ENCODE data around the gene KIR2DL3. TPM values are rescaled to one million over a fixed set of nuclear protein-coding genes. Genes with fewer than 3 reads are reported as not detected.
"Not testable (repeated sequence)": the region's sequence is repeated elsewhere in the genome, so short reads cannot be mapped to it uniquely, and the experiment has no call there.

Gene KIR2DL3
- total RNA-seq, 2 donors from 2014 or later, result not detected

DNA sequence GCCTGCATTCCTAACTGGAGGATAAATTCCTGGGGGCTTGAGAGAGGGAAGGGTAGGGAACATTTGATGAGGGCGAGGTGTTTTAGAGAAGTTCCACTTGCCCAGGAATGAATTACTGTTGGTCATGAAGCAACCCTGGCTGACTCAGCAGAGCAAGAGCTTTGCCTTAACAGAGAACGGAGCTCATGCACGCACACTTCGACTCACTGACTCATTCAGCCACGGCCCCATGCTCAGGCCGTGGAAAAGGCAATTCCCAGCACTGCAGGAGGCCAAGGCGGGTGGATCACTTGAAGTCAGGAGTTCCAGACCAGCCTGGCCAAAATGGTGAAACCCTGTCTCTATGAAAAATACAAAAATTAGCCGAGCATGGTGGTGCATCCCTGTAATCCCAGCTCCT is 25.9 kb downstream of the KIR2DL3 start:
- DNase-seq (ENCODE audit: low spot score), result not testable (repeated sequence)

DNA sequence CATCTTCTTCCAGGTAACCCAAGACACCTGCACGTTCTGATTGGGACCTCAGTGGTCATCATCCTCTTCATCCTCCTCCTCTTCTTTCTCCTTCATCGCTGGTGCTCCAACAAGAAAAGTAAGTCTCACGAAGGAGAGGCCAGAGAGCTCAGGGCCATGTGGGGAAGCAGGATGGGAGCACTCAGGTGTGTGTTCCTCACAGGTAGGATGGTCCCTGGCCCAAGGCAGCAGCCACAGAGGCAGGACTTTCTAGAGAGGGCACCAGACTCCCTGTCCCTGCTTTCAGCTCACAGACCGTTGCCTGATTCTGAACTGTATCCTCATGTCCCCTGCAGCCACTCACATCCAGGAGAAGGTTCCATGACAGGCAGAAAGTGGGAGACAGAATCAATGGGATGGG is 28.2 kb downstream of the KIR2DL3 start:
- H3K4me1 ChIP-seq (ENCODE audit: control insufficient read depth in 1 of 2, low read depth in 2 of 2); H3K27ac ChIP-seq; H3K36me3 ChIP-seq; DNase-seq (ENCODE audit: low spot score); H3K9me3 ChIP-seq; H3K4me3 ChIP-seq; H3K27me3 ChIP-seq (replicated peaks; ENCODE audit: insufficient read depth); ATAC-seq (ENCODE audit: insufficient number of reproducible peaks, low FRiP score, low read depth): not testable (repeated sequence)

More for the DNA sequence above, 25.9 kb downstream of the KIR2DL3 start:
- H3K36me3 ChIP-seq; H3K9me3 ChIP-seq; H3K4me3 ChIP-seq; ATAC-seq (ENCODE audit: insufficient number of reproducible peaks, low FRiP score, low read depth); H3K4me1 ChIP-seq (ENCODE audit: control insufficient read depth in 1 of 2, low read depth in 2 of 2); H3K27ac ChIP-seq; H3K27me3 ChIP-seq (replicated peaks; ENCODE audit: insufficient read depth): not testable (repeated sequence)

DNA sequence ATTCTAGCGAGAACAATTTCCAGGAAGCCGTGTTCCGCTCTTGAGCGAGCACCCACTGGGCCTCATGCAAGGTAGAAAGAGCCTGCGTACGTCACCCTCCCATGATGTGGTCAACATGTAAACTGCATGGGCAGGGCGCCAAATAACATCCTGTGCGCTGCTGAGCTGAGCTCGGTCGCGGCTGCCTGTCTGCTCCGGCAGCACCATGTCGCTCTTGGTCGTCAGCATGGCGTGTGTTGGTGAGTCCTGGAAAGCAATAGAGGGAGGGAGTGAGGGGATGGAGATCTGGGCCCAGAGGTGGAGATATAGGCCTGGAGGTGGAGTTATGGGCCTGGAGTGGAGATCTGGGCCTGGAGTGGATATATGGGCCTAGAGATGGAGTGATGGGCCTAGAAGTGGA is 31.3 kb downstream of the KIR2DL3 start, which contains the start of gene KIR2DL1:
KIR2DL1 (plus strand) TSS at position 148 of the 400 bp plus-strand sequence; CDS start at position 206, 58 bp downstream.
- not testable (repeated sequence) for H3K27me3 ChIP-seq (replicated peaks; ENCODE audit: insufficient read depth); H3K4me1 ChIP-seq (ENCODE audit: control insufficient read depth in 1 of 2, low read depth in 2 of 2); H3K36me3 ChIP-seq; H3K27ac ChIP-seq; ATAC-seq (ENCODE audit: insufficient number of reproducible peaks, low FRiP score, low read depth); DNase-seq (ENCODE audit: low spot score); H3K4me3 ChIP-seq; H3K9me3 ChIP-seq

DNA sequence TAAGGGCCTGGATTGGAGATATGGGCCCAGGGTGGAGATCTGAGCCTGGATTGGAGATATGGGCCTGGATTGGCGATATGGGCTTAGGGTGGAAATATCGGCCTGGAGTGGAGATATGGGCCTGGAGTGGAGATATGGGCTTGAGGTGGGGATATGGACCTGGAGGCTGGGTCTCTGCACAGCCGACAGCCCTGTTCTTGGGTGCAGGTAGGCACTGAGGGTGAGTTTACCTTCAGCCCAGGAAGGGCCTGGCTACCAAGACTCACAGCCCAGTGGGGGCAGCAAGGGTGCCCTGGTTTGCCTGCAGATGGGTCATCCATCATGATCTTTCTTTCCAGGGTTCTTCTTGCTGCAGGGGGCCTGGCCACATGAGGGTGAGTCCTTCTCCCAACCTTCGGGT is 32.2 kb downstream of the KIR2DL3 start:
- ATAC-seq (ENCODE audit: insufficient number of reproducible peaks, low FRiP score, low read depth); DNase-seq (ENCODE audit: low spot score); H3K9me3 ChIP-seq; H3K4me1 ChIP-seq (ENCODE audit: control insufficient read depth in 1 of 2, low read depth in 2 of 2); H3K36me3 ChIP-seq; H3K27me3 ChIP-seq (replicated peaks; ENCODE audit: insufficient read depth); H3K27ac ChIP-seq; H3K4me3 ChIP-seq: not testable (repeated sequence)

DNA sequence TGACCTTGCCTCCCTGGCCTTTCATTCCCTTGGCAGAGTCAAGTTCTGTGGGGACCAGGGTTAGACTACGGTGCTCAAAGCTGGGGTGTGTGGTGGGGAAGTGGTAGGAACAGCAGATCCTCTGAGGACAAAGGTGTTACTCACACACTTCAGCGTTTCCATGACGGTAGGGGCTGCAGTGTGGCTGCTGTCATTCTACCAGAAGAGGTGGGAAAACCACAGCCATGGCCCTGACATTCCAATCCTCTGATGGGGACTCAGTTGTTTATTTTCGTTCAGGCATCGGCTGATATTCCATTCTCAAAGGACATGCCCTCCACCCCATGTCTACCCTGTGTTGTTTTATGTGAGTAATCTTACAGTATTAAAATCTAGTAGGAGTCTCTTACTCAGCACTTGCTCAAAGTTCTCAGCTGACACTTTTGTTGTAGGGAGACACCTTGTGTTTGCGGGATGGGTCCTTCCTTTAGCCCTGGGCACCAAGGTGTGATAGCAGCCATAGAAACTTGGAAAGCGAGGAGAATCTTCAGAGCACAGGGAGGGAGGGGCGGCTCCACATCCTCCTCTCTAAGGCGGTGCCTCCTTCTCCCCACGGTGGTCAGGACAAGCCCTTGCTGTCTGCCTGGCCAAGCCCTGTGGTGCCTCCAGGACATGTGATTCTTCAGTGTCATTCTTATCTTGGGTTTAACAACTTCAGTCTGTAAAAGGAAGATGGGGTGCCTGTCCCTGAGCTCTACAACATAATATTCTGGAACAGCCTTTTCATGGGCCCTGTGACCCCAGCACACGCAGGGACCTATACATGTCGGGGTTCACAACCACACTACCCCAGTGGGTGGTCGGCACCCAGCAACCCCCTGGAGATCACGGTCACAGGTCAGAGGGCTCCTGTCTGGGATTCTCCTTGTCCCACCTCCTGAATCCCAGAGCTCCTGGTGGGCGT is 33.0 kb downstream of the KIR2DL3 start:
- H3K36me3 ChIP-seq; DNase-seq (ENCODE audit: low spot score); H3K9me3 ChIP-seq; H3K27ac ChIP-seq; H3K4me1 ChIP-seq (ENCODE audit: control insufficient read depth in 1 of 2, low read depth in 2 of 2); H3K27me3 ChIP-seq (replicated peaks; ENCODE audit: insufficient read depth); ATAC-seq (ENCODE audit: insufficient number of reproducible peaks, low FRiP score, low read depth); H3K4me3 ChIP-seq: not testable (repeated sequence)

DNA sequence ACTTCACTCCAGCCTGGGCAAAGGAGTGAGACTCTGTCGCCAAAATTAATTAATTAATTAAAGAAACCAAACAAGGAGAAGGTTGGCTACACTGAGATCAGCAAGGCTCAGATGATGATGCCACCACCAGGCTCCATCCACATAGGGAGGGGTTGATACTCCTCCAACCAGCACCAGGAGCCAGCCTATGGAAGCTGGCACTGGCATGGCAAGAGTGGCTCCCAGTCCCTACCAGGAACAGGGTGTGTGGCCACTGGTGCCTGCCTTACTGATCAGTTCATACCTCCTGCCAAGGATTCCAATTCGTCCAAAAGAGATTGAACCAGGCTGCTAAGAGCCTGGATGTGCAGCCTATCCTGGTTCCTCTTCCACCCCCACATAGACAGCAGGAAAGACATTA is 34.4 kb downstream of the KIR2DL3 start:
- not testable (repeated sequence) for ATAC-seq (ENCODE audit: insufficient number of reproducible peaks, low FRiP score, low read depth); H3K27ac ChIP-seq; H3K36me3 ChIP-seq; H3K4me1 ChIP-seq (ENCODE audit: control insufficient read depth in 1 of 2, low read depth in 2 of 2); DNase-seq (ENCODE audit: low spot score); H3K4me3 ChIP-seq; H3K27me3 ChIP-seq (replicated peaks; ENCODE audit: insufficient read depth); H3K9me3 ChIP-seq

DNA sequence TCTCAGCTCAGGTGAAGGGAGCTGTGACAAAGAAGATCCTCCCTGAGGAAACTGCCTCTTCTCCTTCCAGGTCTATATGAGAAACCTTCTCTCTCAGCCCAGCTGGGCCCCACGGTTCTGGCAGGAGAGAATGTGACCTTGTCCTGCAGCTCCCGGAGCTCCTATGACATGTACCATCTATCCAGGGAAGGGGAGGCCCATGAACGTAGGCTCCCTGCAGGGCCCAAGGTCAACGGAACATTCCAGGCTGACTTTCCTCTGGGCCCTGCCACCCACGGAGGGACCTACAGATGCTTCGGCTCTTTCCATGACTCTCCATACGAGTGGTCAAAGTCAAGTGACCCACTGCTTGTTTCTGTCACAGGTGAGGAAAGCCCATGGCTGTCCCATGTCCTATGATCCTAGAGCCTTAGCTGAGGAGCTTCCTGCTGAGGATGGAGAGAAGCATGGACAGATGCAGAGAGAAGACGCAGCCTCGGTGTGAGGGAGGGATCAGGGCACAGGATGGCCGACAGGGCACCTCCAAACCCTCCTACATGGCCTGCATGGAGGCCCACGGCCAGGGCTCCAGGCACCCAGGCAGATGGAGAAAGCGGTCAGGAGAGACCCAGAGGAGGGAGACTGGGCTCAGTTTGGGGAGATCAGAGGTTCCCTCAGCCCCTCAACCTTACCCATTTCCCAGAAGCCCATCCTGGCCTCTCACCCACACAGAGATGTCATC is 36.9 kb downstream of the KIR2DL3 start:
- H3K4me1 ChIP-seq (ENCODE audit: control insufficient read depth in 1 of 2, low read depth in 2 of 2); H3K9me3 ChIP-seq; H3K36me3 ChIP-seq; H3K27me3 ChIP-seq (replicated peaks; ENCODE audit: insufficient read depth); H3K27ac ChIP-seq; H3K4me3 ChIP-seq; ATAC-seq (ENCODE audit: insufficient number of reproducible peaks, low FRiP score, low read depth); DNase-seq (ENCODE audit: low spot score): not testable (repeated sequence)

DNA sequence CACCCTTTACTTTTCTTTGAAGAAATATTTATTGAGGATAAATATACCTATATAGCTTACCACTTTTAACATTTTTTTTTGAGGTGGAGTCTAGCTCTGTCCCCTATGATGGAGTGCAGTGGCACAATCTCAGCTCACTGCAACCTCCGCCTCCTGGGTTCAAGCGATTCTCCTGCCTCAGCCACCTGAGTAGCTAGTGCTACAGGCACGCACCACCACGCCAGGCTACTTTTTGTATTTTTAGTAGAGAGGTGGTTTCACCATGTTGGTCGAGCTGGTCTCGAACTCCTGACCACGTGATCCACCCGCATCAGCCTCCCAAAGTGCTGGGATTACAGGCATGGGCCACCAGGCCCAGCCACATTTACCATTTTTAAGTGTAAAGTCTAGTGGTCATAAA is 37.5 kb downstream of the KIR2DL3 start:
- not testable (repeated sequence) for H3K4me1 ChIP-seq (ENCODE audit: control insufficient read depth in 1 of 2, low read depth in 2 of 2); H3K9me3 ChIP-seq; H3K36me3 ChIP-seq; H3K27ac ChIP-seq; DNase-seq (ENCODE audit: low spot score); ATAC-seq (ENCODE audit: insufficient number of reproducible peaks, low FRiP score, low read depth); H3K27me3 ChIP-seq (replicated peaks; ENCODE audit: insufficient read depth); H3K4me3 ChIP-seq

DNA sequence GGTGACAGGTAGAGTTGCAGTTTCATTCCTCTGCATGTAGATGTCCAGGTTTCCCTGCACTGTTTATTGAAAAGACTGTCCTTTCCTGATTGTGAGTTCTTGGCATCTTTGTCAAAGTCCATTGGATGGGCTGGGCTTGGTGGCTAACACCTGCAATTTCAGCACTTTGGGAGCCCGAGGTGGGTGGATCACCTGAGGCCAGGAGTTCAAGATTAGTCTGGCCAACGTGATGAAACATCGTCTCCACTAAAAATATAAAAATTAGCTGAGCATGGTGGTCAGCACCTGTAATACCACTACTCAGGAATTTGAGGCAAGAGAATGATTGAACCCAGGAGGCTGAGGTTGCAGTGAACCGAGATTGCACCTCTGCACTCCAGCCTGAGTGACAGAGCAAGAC is 39.5 kb downstream of the KIR2DL3 start:
- not testable (repeated sequence) for H3K4me3 ChIP-seq; ATAC-seq (ENCODE audit: insufficient number of reproducible peaks, low FRiP score, low read depth); DNase-seq (ENCODE audit: low spot score); H3K9me3 ChIP-seq; H3K27ac ChIP-seq; H3K36me3 ChIP-seq; H3K27me3 ChIP-seq (replicated peaks; ENCODE audit: insufficient read depth); H3K4me1 ChIP-seq (ENCODE audit: control insufficient read depth in 1 of 2, low read depth in 2 of 2)

DNA sequence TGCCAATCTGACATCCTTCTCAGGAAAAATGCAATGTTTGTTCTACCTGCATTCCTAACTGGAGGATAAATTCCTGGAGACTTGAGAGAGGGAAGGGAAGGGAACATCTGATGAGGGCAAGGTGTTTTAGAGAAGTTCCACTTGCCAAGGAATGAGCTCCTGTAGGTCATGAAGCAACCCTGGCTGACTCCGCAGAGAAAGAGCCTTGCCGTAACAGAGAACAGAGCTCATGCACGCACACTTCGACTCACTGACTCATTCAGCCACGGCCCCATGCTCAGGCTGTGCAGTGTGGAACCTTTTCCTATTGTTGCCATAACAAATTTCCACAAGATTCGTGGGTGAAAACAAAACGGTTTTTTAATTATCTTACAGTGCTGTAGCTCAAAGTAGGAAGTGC is 40.6 kb downstream of the KIR2DL3 start:
- H3K27me3 ChIP-seq (replicated peaks; ENCODE audit: insufficient read depth); DNase-seq (ENCODE audit: low spot score); H3K36me3 ChIP-seq; H3K9me3 ChIP-seq; ATAC-seq (ENCODE audit: insufficient number of reproducible peaks, low FRiP score, low read depth); H3K4me3 ChIP-seq; H3K4me1 ChIP-seq (ENCODE audit: control insufficient read depth in 1 of 2, low read depth in 2 of 2); H3K27ac ChIP-seq: not testable (repeated sequence)

DNA sequence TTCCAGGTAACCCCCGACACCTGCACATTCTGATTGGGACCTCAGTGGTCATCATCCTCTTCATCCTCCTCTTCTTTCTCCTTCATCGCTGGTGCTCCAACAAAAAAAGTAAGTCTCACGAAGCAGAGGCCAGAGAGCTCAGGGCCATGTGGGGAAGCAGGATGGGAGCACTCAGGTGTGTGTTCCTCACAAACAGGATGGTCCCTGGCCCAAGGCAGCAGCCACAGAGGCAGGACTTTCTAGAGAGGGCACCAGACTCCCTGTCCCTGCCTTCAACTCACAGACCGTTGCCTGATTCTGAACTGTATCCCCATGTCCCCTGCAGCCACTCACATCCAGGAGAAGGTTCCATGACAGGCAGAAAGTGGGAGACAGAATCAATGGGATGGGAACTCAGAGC is 44.6 kb downstream of the KIR2DL3 start:
- DNase-seq (ENCODE audit: low spot score); H3K27me3 ChIP-seq (replicated peaks; ENCODE audit: insufficient read depth); ATAC-seq (ENCODE audit: insufficient number of reproducible peaks, low FRiP score, low read depth); H3K36me3 ChIP-seq; H3K27ac ChIP-seq; H3K4me3 ChIP-seq; H3K9me3 ChIP-seq; H3K4me1 ChIP-seq (ENCODE audit: control insufficient read depth in 1 of 2, low read depth in 2 of 2): not testable (repeated sequence)

DNA sequence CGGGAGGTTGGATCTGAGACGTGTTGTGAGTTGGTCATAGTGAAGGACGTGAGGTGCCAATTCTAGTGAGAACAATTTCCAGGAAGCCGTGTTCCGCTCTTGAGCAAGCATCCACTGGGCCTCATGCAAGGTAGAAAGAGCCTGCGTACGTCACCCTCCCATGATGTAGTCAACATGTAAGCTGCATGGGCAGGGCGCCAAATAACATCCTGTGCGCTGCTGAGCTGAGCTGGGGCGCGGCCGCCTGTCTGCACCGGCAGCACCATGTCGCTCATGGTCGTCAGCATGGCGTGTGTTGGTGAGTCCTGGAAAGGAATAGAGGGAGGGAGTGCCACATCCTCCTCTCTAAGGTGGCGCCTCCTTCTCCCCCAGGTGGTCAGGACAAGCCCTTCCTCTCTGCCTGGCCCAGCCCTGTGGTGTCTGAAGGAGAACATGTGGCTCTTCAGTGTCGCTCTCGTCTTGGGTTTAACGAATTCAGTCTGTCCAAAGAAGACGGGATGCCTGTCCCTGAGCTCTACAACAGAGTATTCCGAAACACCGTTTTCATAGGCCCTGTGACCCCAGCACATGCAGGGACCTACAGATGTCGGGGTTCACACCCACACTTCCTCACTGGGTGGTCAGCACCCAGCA is 47.9 kb downstream of the KIR2DL3 start:
- H3K4me3 ChIP-seq; ATAC-seq (ENCODE audit: insufficient number of reproducible peaks, low FRiP score, low read depth); H3K36me3 ChIP-seq; DNase-seq (ENCODE audit: low spot score); H3K9me3 ChIP-seq; H3K27me3 ChIP-seq (replicated peaks; ENCODE audit: insufficient read depth); H3K4me1 ChIP-seq (ENCODE audit: control insufficient read depth in 1 of 2, low read depth in 2 of 2); H3K27ac ChIP-seq: not testable (repeated sequence)
